Limb (tissue), 2 donors: ENCODE data around the gene DHTKD1.
"Not testable (repeated sequence)": the region's sequence is repeated elsewhere in the genome, so short reads cannot be mapped to it uniquely, and the experiment has no call there.

Experiments used
- DNase-seq, 2 donors: peaks; one replicate each; pipeline ENCODE4 v3.0.0-alpha.2; 2016; ENCODE audit errors: extremely low spot score in 2 of 2

Gene DHTKD1

DNA sequence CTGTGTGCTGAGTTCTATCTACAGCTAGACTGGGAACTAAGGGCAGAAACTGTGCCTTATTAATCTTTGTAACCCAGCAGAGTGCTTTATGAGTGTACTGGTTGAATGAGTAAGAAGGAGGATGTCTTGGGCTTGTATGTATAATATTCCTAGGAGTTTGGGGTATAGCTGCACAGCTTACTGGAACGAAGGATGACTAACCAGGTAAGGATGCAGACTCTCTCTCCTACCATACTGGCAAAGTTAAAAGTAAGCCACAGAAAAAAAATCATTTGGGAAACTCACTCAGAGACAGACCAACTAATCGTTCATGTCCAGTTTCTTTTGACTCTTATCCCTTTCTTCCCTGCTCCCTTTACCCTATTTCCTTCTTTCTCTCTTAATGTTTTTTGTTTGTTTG, 1.4 kb upstream of the DHTKD1 start:
- DNase-seq = no peak

DNA sequence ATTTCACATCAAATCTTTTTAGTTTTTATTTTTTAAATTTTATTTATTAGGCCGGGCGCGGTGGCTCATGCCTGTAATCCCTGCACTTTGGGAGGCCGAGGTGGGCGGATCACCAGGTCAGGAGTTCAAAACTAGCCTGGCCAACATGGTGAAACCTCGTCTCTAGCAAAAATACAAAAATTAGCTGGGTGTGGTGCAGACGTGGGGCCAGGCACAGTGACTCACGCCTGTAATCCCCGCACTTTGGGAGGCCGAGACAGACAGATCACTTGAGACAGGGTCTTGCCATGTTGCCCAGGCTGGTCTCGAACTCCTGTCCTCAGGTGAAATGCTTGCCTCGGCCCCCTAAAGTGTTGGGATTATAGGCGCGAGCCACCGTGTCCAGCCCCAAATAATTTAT, 2.7 kb downstream of the DHTKD1 start:
- not testable (repeated sequence) for DNase-seq

DNA sequence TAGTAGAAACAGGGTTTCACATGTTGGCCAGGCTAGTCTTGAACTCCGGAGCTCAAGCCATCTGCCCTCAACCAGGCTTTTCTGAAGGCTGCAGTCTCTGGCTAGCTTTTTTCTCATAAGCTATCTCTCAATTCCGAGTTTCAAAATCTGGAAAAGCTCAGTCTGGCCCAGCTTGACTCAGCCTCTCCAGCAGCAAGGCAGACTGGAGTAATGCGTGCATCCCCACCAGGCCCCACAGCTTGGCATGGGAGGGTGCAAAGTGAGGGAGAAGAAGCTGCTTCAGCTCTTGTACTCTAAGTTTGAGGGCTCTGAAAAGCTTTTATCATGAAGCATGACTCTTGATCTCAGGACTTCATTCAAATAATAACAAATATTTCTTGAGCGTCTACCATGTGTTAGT, 4.8 kb downstream of the DHTKD1 start:
- DNase-seq = no peak

- DNase-seq = no peak
These were observed 8.9 kb downstream of the DHTKD1 start for GRCh38 chr10:12077580-12078180.

- DNase-seq = no peak
These were observed 12.7 kb downstream of the DHTKD1 start for GRCh38 chr10:12081470-12081869.

DNA sequence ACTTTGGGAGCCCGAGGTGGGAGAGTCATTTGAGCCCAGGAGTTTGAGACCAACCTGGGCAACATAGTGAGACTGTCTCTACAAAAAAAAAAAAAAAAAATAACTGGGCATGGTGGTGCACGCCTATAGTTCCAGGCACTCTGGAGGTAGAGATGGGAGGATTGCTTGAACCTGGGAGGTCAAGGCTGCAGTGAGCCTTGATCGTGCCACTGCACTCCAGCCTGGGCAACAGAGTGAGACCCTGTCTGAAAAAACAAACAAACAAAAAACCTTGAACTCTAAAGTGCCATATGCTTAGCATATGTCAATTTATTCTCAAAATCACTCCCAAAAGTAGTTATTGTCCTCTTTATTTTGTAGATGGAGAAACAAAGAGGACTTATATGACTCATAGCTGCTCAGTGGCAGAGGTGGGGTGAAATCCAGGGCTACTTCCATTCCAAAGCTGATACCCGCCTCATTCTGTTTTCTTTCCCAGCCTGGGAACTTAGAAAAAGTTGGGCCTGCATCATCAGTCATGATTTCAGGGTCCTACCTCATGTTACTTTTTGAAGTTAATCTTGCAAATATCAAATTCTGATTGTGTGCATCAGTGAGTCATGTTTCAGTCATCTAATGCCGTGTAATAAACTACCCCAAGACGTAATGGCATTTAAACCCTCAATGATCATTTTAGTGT, 13.3 kb downstream of the DHTKD1 start:
- no peak for DNase-seq

DNA sequence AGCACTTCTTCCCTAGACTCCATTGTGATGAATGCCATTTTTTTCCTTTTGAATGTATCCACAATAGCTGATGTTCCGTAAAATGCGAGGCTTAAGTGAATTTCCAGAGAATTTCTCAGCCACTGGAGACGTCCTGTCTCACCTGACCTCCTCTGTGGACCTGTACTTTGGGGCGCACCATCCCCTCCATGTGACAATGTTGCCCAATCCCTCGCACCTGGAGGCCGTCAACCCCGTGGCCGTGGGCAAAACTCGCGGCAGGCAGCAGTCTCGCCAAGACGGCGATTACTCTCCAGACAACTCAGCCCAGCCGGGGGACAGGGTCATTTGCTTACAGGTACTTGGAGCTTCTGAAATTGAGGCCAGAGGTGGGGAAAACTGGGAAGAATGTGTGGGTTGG, 20.2 kb downstream of the DHTKD1 start:
- DNase-seq = no peak

- DNase-seq = no peak
These were observed 22.7 kb downstream of the DHTKD1 start for GRCh38 chr10:12091421-12091820.

DNA sequence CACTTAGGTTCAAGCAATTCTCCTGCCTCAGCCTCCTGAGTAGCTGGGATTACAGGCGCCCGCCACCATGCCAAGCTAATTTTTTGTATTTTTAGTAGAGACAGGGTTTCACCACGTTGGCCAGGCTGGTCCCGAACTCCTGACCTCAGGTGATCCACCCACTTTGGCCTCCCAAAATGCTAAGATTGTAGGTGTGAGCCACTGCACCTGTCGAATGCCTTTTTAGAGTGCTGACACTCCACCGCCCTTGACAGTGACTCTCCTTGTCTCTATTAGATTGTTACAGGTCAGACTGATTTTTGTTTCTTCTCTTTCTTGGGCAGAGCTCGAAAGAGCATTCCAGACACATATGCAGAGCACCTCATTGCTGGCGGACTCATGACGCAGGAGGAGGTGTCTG, 28.6 kb downstream of the DHTKD1 start:
- not testable (repeated sequence) for DNase-seq

DNA sequence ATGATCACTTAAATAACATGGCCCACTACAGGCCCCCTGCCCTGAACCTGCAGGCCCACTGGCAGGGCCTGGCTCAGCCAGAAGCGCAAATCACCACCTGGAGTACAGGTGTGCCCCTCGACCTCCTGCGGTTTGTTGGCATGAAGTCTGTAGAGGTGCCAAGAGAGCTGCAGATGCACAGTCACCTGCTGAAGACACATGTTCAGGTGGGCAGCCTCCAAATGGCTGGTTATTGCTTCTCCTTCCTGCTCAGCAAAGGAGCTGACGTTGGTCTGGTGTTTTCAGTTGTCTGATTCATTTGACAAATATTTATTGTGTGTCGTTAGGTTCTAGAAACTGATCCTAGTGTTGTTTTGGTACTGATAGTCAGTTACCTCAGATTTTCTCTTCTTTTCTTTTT, 29.0 kb downstream of the DHTKD1 start:
- no peak for DNase-seq

GRCh38 chr10:12098966-12099365, 30.2 kb downstream of the DHTKD1 start:
- no peak for DNase-seq

GRCh38 chr10:12103802-12104201, 35.0 kb downstream of the DHTKD1 start:
- no peak for DNase-seq

GRCh38 chr10:12107781-12108180, 39.0 kb downstream of the DHTKD1 start:
- no peak for DNase-seq

- no peak for DNase-seq
These were observed 40.5 kb downstream of the DHTKD1 start for GRCh38 chr10:12109286-12109685.

DNA sequence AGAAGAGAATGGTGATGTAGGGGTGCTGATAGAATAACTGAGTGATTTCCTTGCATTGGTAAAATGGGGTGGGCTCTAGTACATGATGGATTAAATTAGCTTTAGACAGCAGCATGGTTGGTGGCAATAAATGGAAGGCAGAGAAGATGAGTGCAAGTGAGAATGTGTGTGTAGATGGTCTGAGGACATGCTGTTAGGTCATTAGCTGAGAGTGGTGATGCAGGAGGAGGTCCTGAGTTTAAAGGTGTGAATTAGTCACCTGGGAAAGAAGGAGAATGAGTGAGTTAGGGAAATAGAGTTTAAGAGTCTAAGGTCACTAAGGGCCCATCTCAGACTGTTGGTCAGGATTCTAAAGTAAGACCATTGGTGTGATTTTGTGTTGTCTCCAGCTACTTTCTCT, 42.8 kb downstream of the DHTKD1 start:
- DNase-seq = no peak

- no peak for DNase-seq
These were observed 44.9 kb downstream of the DHTKD1 start for GRCh38 chr10:12113627-12114026.

- DNase-seq = no peak
These were observed 52.9 kb downstream of the DHTKD1 start for GRCh38 chr10:12121673-12122072.

DNA sequence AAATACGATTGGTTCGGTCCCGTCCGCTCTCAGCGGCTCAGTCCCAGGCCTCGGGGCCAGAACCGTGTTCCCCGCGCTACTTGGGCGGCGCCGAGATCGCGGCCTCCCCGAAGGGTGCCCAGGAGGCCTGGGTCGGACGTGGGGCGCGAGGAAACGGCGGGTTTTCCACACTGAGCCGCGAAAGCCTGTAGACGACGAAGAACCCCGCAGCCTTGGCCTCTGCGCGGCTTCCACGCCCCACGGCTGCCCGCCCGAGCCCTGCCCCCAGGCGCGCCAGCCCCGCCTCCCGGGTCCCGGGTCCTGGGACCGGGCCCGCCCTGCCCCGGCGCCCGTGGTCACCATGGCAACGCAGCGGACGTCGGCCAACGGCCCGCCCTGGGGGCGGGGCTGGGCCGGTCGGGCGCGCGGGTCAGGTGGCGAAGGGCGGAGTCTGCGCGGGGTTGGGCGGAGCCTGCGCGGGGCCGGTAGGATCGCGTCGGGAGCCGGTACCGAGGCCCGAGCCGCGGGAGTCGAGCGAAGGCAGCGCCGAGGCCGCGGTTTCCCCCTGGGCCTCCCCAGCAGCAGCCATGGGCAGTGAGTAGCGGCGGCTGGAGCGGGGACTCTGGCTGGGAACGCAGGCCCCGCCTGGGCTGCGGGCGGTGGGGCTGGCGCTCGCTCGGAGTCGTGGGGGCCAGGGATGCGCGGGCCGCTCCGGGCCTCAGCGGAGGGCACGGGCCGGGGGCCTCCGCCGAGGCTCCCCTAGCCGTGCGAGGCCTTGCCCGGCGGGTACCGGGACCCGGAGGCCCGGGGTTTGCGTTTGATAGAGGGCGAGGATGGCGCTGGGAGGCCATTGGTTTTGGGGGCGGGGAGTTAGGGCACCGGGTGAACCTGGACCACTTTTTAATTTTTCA, 60.7 kb downstream of the DHTKD1 start, which contains the start of gene SEC61A2:
Gene SEC61A2 (plus strand): TSS at position 456 of the 890 bp plus-strand sequence. CDS start 111 bp downstream, at position 567.
- peak; percentile 89 to 98 for DNase-seq

- peak; percentile 57 to 77 for DNase-seq
These were observed 61.6 kb downstream of the DHTKD1 start for GRCh38 chr10:12130237-12130872.

- no peak for DNase-seq
These were observed 66.9 kb downstream of the DHTKD1 start for GRCh38 chr10:12135631-12136030.

DNA sequence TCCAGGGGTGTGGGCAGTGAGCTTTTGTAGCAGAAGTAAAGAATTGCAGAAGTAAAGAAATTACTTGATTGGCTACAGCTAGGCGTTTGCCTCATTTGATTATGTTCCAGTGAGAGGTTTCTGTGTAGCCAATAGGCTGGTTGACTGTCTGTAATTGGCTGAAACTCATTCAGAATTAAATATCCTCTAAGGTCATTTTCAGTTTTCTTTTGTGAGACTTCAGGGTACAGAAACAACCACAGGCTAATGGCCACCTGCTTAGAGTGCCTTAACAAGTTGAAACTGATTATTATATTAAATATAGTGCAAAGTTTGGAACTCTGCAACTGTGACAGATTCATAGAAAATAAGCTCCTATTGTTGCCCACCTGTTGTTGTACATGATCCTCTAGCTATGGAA, 71.3 kb downstream of the DHTKD1 start:
- DNase-seq = no peak

GRCh38 chr10:12144538-12144937, 75.8 kb downstream of the DHTKD1 start:
- DNase-seq = no peak
